ENCODE data around the gene MAFG.

The MAFG gene

DNA sequence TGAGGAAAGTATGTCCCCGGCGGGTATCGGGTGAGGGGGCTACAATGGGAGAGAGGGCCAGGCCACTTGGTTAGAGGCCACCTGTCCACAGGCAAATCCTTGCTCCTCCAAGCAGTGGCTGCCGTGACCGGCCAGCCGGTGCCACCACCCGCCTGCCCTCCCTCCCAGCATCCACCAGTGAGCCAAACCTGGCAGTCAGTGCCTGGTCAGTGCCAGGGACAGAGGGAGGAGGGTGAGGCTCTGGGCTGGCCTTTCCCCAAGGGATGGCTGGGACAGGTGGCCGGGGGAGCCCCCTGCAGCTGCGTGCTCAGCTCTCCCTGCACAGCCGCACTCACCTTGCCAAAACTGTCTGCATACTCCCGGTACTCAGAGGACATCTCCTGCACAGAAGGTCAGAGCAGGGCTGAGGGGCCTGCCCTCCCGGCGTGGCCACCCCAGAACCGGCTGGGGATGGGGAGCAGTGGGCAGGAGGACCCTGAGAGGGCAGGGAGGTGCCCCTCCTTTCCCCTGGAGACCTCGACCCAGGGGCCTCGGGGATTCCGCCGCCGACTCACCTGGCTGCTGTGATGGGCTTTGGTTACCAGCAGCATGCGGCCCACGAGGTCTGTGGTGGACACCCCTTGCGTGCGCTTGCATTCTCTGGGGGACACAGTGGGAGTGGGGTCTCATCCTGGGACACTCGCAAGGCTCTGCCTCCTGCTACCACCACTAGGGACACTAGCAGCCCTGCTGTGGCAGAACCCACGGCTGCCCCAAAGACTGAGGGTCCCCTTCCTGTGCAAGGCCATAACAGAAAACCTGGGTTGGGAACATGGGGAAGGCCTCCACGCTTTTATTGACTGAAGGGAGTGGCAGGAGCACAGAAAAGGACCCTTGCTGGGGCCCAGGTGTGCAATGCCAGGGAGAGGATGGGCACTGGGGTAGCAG, 20.1 kb downstream of the MAFG start:
- DNase-seq = no peak

DNA sequence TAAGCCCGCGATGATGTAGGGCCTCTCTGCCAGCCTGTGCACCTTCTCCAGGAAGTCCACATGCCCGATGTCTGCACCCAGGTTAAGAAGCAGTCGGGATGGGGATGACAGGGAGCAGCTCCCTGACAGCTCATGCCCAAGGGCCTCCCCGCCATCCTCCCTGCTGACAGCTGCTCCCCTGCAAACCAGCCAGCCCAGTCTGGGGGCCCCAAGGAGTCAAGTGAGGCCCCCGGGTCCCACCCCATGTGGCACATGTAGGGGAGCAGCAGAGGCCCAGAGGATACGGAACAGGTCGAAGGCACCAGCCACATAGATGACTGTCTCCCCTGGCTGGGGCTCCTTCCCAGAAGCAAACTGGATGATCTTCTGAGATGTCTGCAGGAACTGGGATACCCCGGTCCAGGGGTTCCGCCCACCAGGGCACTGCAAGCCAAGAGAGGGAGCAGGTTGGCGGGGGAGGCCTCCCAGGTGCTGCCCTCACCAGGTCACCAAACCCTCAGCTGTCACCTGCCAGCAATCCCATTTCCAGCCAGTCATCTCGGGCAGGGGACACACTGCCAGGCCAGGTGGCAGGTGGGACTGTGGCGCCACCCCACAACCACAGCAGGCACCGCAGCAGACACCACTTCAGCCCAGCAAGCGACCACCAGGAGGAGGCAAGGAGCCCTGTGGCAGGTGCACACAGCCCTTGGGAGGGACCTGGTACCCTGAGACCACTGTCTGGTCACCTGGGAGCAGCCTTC, 20.9 kb downstream of the MAFG start:
- DNase-seq = no peak

DNA sequence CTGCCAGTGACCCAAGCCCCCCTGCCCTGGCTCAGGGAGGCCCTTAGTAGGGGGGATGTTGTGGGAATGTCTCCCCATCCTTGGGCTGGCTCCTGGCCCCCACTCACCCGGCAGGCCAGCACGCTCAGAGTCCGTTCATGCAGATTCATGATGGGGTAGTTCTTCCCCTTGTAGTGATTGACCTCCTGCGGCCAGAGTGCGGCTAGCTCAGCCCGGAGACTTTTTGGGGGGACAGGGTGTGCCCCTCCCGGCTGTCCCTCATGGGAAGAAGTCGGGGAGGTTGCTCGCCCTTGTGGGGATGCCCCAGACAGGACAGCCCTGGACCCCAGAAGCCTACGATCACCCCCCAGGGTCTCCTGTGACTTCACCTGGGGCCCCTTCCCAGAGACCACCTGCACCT, 21.5 kb downstream of the MAFG start:
- no peak for DNase-seq

DNA sequence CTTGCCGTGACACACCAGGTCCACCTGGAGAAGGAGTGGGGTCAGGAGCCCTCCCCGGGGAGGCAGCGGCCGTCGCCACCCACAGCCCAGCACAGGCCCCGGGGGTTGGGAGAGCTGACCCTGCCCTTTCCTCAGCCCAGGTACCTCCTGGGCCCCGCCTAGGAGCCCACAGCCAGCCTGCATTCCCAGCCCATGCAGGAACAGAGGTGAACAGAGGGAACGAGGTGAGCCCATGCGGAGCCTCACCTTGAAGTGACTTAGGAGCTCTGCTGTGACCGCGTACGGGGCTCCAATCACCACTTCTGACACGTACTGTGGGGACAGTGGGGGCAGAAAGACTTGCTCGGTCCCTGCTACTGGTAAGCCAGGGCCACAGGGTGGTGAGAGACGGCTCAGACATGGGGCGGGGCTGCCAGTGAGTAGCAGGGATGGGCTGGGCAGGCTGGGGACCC, 22.1 kb downstream of the MAFG start:
- no peak for DNase-seq

DNA sequence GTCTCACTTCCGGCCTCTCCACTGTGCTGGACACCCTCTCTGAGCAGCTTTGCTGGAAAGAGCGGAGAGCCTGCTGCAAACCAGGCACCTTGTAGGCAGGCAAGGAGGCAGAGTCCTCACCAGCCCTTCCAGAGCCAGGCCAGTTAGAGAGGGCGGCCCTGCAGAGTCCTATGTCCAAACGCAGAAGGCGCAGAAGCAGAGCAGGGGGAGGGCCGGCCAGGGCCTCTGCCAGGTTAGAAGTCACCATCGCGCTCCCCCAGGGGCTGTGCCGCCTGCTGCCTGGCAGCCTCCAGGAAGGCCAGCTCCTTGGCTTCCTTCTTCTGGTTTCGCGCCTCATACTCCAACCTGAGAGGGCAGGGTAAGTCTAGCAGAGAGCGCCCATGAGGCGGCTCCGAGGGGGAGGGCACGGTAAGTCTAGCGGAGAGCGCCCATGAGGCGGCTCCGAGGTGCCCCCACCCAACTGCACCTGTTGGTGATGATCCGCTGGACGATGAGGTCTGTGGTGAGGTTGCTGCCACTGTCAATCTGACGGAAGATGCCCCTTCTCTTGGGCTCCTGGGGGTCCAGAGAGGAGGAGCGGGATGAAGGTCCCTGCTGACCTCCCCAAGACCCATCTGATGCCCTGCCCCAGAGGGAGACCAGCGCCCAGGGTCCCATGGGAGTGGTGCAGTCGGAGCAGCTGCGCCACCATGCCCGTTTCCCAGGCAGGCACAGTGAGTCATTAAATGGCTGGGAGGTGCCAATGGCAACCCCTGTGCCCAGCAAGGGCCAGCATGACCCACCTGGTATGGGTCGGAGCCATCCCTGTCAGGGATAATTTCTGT, 22.7 kb downstream of the MAFG start:
- DNase-seq = no peak

DNA sequence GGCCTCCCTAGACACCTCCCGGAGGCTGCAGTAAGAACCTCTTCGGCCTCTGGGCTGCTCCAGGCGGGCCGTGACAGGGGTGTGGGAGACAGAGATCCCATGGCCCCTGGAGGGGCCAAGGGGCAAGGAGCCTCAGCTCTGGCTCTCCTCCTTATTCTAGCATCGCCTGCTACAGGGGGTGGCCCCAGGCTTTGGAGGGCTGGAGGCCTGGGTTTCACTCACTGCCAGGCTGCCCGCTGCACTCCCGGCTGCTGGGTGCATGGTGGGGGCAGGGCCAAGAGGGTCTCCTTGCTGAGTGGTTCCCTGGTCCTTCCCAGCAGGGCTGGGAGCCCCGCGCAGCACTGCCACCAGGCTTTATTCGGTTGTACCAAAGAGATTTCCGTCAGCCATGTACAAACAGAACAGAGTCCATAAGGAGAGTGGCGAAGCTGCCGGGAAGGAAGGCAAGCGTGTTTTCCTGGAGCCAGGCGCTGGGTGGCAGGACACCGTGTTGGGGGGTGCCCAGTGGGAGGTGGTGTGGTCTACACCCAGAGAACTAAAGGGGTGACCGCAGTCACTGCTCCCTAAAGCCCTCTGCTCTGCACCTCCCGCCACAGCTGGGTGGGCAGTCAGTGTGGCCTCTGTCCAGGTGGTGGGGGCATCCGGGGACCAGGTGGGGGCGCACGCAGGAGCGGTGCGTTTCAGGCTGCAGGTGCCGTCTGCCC, 23.5 kb downstream of the MAFG start:
- no peak for DNase-seq

DNA sequence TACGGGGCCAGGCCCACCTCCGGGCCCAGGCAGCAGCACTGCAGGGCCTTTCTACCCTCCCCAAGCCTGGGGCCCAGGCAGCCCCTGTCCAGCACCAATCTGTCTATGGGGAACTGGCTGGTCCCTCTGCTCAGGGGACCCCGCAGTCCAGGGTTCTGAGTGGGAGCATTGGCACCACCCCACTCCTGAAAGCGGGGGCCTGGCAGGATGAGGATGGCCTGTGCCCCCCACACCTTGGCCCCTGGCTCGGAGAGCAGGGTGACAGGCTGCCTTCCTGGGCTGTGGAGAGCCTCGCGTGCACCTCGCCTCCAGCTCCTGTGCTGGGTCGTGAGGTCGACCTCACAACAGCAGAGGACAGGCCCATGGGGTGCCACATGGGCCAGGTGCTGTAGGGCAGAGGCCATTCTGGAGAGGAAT, 24.1 kb downstream of the MAFG start:
- DNase-seq = no peak

DNA sequence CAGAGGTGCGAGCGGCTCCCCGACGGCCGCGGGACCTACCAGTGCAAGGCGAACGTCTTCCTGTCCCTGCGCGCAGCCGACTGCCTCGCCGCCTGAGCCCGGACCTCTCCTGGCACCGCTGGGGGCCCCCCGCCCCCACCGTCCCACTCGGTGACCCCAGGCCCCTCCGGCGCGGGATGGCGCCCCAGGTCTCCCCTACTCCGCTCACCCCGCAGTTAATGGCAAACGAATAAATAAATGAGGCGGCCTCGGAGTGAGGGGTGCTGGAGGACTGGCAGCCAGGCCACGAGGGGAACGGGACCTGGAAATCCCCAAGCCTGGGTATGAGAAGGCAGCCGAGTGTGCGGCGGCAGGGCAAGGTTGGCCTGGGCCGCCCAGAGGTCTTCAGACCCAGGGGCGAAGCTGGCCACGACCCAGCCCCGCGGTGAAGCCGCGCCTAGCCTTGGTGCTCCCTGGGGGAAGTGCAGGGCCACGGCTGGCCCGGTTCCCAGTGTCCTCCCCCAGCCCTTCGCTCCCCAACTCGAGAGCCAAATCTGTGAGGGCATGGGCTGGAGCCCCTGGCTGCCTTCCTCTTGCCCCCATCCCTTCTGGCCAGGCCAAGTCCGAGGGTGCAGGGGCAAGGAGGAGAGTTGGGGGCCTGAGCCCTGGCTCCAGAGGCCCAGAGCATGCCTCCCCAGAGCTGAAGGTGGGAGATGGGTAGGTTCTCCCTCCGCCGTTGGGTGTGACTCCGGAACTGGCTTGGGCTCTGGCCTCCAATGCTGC, 24.7 kb downstream of the MAFG start:
- no peak for DNase-seq

DNA sequence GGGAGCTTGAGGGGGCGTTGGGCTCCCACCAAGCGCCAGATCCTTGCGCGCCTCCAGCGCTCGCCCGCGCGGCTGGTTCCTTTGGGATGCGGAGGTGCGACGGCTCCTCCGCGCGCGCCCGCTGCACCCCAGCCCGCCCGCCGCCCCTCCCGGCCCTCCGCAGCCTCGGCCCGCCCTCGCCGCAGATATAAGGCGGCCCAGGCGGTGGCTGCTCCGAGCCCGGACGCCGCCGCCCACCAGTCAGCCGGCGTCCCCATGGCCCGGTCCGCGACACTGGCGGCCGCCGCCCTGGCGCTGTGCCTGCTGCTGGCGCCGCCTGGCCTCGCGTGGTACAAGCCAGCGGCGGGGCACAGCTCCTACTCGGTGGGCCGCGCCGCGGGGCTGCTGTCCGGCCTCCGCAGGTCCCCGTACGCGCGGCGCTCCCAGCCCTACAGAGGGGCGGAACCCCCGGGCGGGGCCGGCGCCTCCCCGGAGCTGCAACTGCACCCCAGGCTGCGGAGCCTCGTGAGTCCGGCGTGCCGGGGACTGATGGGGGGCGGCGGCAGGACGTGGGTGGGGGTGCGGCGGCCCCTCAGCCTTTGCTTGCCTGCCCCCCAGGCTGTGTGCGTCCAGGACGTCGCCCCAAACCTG, 25.4 kb downstream of the MAFG start, which contains the start of gene NPB:
TSS of gene NPB (plus strand) at position 216 of the 630 bp plus-strand sequence. CDS start at position 256, 40 bp downstream.
- DNase-seq = no peak

DNA sequence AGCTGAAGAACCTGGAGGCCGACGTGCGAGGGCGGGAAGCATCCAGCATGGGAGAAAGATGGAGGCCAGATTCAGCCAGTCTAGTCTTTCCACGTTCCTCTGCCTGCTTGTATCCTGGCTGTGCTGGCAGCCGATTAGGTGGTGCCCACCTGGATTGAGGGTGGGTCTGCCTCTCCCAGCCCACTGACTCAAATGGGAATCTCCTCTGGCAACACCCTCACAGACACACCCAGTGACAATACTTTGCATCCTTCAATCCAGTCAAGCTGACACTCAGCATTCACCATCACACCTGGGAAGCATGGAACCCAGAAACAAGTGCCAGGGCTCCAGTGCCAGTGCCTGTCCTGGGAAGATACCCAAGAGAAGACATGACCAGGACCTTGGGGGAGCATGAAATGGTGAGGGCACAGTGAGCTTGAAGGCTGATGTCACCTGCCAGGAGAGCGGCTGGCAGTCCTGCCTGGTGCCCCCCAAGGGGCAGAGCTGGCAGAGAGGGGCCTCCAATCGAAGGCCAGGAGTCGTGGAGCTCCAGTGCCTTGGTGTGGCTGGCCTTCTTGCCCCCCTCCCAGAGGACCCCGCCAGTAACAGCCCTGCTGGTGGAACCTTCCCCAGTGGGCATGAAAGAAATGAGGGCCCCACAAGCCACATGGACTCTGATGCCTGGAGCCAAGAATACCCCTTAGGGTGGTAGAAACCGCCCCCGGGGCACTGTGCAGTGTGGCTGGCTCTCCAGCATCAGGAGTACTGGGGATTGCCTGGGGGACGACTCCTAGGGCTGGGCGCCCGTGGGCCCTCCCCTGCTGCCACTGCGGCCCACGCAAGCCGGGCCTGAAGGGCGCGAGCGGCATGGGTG, 26.1 kb downstream of the MAFG start:
- no peak for DNase-seq

DNA sequence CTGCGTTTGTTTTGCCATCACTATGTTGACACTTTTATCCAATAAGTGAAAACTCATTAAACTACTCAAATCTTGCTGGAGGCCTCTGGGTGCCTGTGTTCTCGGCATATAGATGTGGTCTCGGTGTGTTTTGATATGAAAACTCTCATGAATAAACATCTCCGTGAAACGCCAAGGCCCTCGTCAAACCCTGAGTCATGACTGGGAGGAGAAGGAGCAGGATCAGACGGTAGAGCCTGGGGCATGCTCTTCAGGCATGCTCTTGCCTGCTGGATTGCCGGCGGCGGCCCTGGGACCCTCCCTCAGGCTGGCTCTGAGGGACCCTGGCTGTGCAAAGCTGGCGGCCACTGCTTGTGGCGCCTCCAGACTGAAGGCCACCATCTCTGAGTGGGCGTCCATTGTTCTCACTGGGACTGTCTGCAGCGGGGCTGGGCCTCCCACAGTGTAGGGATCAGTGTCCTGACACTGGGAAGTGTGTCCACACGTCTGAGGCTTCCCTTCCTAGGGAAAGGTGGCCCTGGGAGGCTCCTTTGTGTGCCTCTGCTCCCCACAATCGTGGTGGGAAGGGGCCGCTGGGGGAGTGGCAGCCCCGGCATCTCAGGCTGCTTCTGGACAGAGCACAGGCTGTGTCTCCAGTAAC, 27.2 kb downstream of the MAFG start:
- no peak for DNase-seq

DNA sequence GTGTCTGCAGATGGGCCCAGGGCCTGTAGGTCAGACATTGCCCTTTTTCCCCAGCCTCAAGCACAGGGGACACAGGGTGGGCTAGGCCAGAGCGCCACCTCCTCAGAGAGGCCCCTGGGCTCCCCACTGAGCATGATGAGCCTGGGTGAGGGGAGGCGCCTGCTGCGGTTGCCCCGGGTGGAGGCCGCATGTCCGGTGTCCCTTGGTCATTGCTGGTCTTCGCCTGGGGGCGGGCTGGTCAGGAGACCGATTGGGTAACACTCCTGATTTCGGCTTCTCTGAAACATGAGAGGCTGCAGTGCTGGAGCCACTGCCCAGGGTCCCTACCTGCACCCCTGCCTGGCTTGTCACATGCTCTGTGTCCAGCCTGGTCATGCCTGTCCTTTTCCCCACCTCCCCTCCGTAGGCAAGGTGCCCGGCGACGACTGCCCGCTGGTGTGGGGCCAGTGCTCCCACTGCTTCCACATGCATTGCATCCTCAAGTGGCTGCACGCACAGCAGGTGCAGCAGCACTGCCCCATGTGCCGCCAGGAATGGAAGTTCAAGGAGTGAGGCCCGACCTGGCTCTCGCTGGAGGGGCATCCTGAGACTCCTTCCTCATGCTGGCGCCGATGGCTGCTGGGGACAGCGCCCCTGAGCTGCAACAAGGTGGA, 27.9 kb downstream of the MAFG start:
- no peak for DNase-seq

DNA sequence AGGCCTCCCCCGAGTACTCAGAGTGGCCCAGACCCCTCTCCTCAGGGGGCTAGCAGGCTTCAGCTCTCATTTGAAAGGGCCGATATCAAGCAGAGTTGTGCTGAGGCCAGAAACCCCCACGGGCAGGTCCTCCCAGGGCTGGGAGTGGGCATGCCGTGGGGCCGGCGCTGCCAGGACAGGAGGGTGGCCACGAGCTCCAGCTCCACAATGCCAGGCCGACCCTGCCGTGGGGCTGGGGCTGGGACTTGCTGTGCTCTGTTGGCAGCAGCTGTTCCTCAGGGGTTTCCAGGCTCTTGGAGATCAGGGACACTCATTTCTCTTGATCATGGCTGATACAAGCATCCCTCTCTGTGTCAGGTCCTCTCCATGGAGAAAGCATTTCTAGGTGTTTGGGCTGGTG, 28.6 kb downstream of the MAFG start:
- no peak for DNase-seq

DNA sequence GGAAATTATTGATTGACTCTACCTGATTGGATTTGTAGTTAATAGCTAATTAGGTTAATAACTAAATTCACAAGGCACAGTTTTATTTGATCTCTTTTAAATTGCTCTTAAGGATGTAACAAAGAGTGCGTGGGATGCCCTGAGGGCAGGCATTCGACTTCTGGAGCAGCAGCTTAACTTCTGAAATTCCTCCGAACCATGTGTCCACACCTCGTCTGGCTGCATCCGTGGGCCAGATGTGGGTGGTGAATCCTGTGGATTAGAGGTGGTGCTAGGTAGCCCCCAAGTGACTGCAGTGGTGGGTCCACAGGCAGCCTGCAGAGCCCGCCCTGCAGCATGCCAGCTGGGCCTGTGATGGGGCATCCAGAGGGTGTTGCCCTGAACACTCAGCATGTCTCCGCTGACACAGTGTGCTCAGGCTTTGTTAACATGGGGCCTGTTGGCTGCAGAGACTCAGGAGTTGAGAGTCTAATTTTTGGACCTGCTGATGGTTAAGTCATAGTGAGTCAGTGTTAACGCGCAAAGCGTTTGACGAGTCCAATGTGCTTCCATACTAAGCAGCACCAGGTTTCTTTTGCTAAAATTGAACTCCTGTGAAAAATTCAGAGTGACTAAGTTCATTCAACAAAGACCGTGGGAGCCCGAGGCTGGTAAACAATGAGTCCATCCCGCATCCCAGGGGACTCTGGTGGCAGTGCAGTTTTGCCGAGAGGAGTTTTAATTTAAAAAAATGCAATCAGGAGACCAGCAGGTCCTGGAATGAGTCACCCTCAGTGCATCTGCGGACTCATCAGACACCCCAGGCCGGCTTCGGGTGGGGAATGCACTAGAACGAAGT, 29.3 kb downstream of the MAFG start:
- DNase-seq = no peak

DNA sequence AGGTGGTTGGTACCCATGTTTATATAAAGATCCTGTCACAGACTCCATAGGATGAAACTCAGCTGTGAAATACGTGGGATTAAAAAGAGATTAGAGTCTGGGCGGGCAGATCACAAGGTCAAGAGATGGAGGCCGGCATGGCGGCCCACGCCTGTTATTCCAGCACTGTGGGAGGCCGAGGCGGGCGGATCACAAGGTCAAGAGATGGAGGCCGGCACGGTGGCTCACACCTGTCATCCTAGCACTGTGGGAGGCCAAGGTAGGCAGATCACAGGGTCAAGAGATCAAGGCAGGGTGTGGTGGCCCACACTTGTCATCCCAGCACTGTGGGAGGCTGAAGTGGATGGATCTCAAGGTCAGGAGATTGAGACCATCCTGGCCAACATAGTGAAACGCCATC, 32.1 kb downstream of the MAFG start:
- DNase-seq = no peak

DNA sequence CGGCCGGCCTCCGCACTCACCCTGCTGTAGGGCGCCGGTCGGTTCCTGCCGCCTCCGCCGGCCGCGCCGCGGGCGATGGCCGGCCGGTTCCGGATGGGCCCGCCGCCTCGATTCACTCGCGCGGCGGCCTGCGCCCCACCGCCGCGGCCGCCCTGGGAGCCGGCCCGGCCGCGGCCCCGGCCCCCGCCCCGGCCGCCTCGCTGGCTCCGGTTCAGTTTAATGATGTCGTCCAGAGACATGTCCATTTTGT, 36.3 kb downstream of the MAFG start:
- no peak for DNase-seq

DNA sequence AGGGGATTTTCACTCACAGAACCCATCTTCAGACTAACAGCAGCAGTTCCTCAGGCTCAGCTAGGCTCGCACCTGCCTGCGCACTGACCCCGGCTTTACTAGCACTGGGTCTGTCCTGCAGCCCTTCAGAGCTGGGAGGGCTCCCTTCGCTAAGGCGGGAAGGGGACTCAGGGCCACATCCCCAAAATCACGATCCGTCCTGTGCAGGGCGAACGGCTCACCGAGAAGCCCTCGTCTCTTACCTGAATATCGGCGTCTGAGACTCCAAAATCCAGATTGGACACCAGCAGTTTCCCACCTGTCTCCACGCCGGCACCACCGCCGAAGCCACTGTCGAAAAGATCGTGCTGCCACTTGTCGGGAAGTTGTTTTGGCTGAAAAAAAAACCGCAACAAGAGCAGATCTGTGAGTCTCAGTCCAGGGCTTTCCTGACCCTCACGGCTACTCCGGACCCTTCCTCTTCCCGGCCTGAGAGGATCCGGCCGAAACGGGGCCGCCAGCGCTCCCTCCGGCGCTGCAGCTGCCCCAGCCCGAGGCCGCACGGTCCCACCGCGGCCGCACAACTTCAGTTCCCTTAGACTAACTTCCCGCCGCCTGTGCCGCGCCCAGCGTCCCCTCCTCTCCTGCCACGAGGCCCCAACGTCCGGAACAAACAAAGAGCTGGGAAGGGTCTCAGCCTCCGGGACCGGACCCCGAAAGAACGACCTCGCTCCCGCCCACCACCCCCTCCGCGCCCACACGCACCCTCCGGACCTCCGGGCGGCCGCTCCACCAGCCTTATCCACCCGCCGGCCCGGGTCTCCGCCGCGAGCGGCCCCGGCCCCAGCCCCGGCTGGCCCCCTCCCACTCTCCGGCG, 36.9 kb downstream of the MAFG start:
- DNase-seq = peak; percentile 45
